ENCODE measurements around the gene CDC34.

Gene CDC34

GRCh38 chr19:491146-491741 lies 40.3 kb upstream of the CDC34 start:
- TF ChIP-seq TEAD4 (IDR thresholded peaks at IDR 0.05) (no peak), YY1 (IDR thresholded peaks at IDR 0.05; ENCODE audit: low read depth) (no peak), RAD21 (IDR thresholded peaks at IDR 0.05; ENCODE audit: low read depth) (no peak), TAF1 (IDR thresholded peaks at IDR 0.05; ENCODE audit: low read depth) (no peak), CEBPB (IDR thresholded peaks at IDR 0.05) (no peak), CREB1 (IDR thresholded peaks at IDR 0.05; ENCODE audit: low read depth) (no peak), REST (IDR thresholded peaks at IDR 0.05; ENCODE audit: low read depth) (no peak), ZBTB7A (IDR thresholded peaks at IDR 0.05; ENCODE audit: low read depth) (no peak), USF1 (IDR thresholded peaks at IDR 0.05) (no peak), NFIC (IDR thresholded peaks at IDR 0.05) (no peak)

- no peak for TF ChIP-seq MAX (IDR thresholded peaks at IDR 0.05)
- TF ChIP-seq ZBTB7A (IDR thresholded peaks at IDR 0.05; ENCODE audit: low read depth) = peak; percentile 37; the same call in 1 of the 2 replicates
These were observed 39.4 kb upstream of the CDC34 start for GRCh38 chr19:492091-492531.

GRCh38 chr19:493391-494170 lies 38.0 kb upstream of the CDC34 start:
- TF ChIP-seq MAX (IDR thresholded peaks at IDR 0.05) (no peak), TCF12 (IDR thresholded peaks at IDR 0.05; ENCODE audit: low read depth) (no peak), TEAD4 (IDR thresholded peaks at IDR 0.05) (no peak)

- TF ChIP-seq YY1 (IDR thresholded peaks at IDR 0.05; ENCODE audit: low read depth) = no peak
- no peak for TF ChIP-seq MAX (IDR thresholded peaks at IDR 0.05)
- TF ChIP-seq NFIC (IDR thresholded peaks at IDR 0.05) = no peak
- TF ChIP-seq CEBPB (IDR thresholded peaks at IDR 0.05) = no peak
- TF ChIP-seq EP300 (IDR thresholded peaks at IDR 0.05; ENCODE audit: borderline replicate concordance) = no peak
- no peak; the same call in 1 of the 2 replicates for TF ChIP-seq ZBTB7A (IDR thresholded peaks at IDR 0.05; ENCODE audit: low read depth)
- TF ChIP-seq CREB1 (IDR thresholded peaks at IDR 0.05; ENCODE audit: low read depth) = no peak
- TF ChIP-seq TAF1 (IDR thresholded peaks at IDR 0.05; ENCODE audit: low read depth) = no peak
- no peak for TF ChIP-seq USF1 (IDR thresholded peaks at IDR 0.05)
- TF ChIP-seq EGR1 (IDR thresholded peaks at IDR 0.05) = no peak
- TF ChIP-seq TCF12 (IDR thresholded peaks at IDR 0.05; ENCODE audit: low read depth) = no peak
- TF ChIP-seq RAD21 (IDR thresholded peaks at IDR 0.05; ENCODE audit: low read depth) = no peak
- TF ChIP-seq TEAD4 (IDR thresholded peaks at IDR 0.05) = no peak
- TF ChIP-seq REST (IDR thresholded peaks at IDR 0.05; ENCODE audit: low read depth) = no peak
These were observed 37.1 kb upstream of the CDC34 start for GRCh38 chr19:494171-495080.

- TF ChIP-seq TAF1 (IDR thresholded peaks at IDR 0.05; ENCODE audit: low read depth) (no peak), EGR1 (IDR thresholded peaks at IDR 0.05) (no peak), ZBTB7A (IDR thresholded peaks at IDR 0.05; ENCODE audit: low read depth) (no peak), CREB1 (IDR thresholded peaks at IDR 0.05; ENCODE audit: low read depth) (no peak), TEAD4 (IDR thresholded peaks at IDR 0.05) (no peak), EP300 (IDR thresholded peaks at IDR 0.05; ENCODE audit: borderline replicate concordance) (no peak), MAX (IDR thresholded peaks at IDR 0.05) (no peak), USF1 (IDR thresholded peaks at IDR 0.05) (no peak), RAD21 (IDR thresholded peaks at IDR 0.05; ENCODE audit: low read depth) (no peak), YY1 (IDR thresholded peaks at IDR 0.05; ENCODE audit: low read depth) (no peak), TCF12 (IDR thresholded peaks at IDR 0.05; ENCODE audit: low read depth) (no peak), CEBPB (IDR thresholded peaks at IDR 0.05) (no peak), NFIC (IDR thresholded peaks at IDR 0.05) (no peak), REST (IDR thresholded peaks at IDR 0.05; ENCODE audit: low read depth) (no peak), FOXM1 (IDR thresholded peaks at IDR 0.05; ENCODE audit: borderline replicate concordance, low read depth) (no peak)
These were observed 36.5 kb upstream of the CDC34 start for GRCh38 chr19:495081-495401.
